GM18870 (cell line): ENCODE results near the gene EXOC4.

Source experiments
- ATAC-seq: cut with Tn5 transposase; IDR thresholded peaks from one replicate; pipeline ENCODE4 v1.9.1; 2021; ENCODE audit warnings: moderate library complexity; ENCODE audit not compliant: unreplicated experiment

EXOC4 gene

DNA sequence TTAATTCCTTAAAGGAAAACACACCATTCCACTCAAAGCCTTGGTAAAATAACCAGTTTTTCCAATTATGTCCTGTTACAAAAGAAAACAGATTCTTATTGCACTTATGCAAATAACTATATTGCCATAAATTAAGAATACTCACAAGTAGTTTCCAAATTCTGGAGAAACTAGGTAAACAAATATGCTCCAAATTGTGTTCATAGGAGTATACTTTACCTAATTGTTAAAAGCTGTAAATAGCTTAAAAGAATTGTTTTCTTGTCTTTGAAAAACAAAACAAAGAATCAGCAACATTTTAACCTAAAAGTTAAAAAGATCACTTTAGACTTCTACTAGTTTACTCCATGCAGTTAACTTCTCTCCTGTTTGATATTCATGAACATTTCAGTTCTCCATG lies 835.3 kb downstream of the EXOC4 start:
- no peak for ATAC-seq

DNA sequence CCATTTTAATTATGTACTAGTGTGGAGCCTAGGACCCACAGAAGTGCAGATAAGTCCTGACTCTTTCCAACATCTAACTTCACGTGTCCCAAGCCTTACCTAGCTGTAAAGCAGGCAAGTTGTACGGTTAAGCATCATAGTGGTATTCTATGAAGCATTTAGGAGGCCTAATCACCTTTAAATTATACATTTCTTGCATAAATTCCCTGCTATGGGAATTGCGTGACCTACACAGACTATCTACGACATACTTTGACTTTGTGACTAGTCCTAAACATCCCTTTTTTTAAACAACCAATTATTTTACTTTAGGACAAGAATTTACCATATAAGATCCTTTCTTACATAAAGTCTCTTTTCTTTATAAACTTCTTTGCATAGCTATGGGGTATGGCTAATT lies 836.6 kb downstream of the EXOC4 start:
- ATAC-seq: no peak

DNA sequence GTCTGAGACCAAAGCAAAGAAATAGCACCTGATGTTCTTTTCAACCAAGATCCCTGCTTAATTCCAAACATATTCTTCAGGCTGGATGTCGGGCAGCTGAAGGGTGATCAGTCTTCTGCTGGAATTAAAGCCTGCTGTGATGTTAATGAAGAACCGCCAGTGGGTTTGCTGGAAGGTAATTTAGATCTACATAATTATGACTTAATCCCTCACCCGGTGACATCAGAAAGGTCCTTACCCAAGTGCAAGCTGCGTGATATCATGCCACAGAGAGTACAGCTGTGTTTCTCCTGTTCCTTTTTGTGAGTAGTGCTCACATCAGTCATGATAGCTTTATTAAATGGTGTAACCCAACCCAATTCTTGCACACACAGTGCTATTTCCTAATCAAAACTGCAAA lies 845.2 kb downstream of the EXOC4 start:
- ATAC-seq: no peak

DNA sequence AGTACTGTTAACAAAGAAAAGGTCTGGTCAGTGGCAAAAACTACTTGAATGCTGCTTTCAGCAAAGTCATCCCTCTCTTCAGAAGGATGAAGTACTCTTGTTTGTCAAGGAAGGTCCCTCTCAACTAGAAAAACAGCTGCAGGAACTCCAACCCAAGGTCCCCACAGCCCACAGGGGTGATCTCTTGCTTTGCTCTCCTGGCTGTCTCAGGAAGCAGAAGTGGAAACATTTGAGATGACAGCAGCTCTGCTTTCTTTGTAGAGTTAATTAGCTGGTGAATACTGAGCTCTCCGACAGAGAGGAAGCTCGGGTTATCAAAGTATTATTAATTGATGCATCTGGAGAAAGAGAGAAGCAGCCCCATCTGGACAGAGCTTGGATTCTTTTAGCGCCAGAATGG lies 848.8 kb downstream of the EXOC4 start:
- no peak for ATAC-seq

DNA sequence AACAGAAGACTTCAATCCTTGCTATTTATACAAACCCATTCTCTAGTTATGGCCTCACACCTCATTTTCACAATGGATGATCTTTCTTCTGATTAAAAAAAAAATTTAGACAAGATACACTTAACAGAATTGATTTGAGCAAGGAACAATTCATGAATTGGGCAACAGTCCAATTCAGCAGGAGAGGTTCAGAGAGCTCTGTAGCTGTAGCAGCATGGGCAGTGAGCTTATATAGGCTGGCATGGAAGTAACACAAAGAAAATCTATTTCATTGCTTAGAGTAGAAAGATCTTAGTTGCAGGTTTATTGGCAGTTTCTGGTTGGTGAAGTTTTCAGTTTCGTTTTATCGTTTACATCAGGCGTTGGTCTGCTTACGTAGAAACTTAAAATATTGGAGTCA lies 851.3 kb downstream of the EXOC4 start:
- no peak for ATAC-seq

DNA sequence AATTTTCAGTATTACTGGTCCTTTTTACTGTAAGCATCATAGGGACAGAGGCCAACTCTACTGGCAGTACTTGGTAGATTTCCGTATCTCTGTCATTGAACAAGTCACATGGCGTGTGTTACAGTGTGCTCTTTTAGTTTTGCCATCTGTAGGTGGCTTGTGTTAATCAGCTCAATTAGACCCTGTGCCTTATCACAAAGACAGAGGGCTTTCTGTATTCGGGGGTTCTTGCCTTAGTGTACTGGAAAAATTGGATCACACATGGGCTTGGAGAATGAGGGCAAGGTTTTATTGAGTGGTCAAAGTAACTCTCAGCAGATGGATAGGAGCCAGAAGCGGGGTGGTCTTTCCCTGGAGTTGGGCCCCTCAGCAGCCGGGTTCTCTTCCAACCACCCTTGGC lies 853.0 kb downstream of the EXOC4 start:
- ATAC-seq: no peak

DNA sequence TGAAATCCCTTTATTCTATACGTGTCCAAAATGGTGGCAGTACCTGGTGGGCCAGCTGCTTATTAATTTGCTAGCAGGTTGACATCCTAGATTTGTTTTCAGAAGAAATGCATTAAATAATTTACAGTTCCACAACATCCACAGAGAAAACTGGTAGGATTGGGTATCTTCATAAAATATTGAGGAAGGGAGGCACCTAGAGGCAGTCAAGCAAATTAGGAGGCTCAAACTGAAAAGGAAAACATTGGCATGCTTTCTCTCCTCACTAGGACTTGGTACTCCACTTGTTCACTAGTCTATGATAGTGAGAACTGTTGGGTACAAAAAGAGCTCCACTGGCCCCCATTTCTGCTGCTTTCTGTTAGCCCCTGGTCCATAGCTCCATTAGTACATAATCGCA lies 855.9 kb downstream of the EXOC4 start:
- no peak for ATAC-seq

DNA sequence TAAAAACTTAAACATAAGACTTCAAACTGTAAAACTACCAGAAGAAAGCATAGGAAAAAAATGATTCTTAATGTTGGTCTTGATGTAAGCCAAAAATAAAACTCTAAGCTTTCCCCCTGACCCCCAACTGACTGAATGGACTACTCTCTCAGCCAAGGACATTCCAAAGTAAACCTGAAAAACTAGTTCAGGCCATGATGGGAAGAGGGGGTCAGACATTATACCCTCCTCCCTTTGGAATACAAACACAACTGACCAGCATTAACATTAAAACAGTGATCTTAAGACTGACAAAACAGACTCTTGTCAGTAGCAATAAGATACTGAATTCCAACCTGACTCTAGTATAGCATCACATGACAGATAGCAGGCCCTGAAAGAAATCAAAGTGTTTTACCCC lies 860.8 kb downstream of the EXOC4 start:
- no peak for ATAC-seq

DNA sequence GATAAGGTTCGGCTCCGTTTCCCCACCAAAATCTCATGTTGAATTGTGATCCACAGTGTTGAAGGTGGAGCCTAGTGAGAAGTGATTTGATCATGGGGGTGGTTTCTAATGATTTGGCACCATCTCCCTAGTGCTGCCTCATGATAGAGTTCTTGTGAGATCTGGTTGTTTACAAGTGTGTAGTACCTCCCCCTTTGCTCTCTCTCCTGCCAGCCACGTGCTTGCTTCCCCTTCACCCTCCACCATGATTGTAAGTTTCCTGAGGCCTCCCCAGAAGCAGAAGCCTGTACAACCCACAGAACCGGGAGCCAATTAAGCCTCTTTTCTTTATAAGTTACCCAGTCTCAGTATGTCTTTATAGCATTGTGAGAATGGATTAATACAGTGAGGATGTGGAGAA lies 862.1 kb downstream of the EXOC4 start:
- no peak for ATAC-seq
